Activated CD8-positive, alpha-beta memory T cell treated with anti-CD3 and anti-CD28 coated beads, Interleukin-2, amount 50 U/mL, for 4 hours (primary cell): Measurements from ENCODE around the gene CELF2.
"Not testable (repeated sequence)": the region's sequence is repeated elsewhere in the genome, so short reads cannot be mapped to it uniquely, and the experiment has no call there.

ENCODE experiments used
- DNase-seq: peaks from one replicate; pipeline ENCODE4 v3.0.0-alpha.2; 2020

The CELF2 gene

DNA sequence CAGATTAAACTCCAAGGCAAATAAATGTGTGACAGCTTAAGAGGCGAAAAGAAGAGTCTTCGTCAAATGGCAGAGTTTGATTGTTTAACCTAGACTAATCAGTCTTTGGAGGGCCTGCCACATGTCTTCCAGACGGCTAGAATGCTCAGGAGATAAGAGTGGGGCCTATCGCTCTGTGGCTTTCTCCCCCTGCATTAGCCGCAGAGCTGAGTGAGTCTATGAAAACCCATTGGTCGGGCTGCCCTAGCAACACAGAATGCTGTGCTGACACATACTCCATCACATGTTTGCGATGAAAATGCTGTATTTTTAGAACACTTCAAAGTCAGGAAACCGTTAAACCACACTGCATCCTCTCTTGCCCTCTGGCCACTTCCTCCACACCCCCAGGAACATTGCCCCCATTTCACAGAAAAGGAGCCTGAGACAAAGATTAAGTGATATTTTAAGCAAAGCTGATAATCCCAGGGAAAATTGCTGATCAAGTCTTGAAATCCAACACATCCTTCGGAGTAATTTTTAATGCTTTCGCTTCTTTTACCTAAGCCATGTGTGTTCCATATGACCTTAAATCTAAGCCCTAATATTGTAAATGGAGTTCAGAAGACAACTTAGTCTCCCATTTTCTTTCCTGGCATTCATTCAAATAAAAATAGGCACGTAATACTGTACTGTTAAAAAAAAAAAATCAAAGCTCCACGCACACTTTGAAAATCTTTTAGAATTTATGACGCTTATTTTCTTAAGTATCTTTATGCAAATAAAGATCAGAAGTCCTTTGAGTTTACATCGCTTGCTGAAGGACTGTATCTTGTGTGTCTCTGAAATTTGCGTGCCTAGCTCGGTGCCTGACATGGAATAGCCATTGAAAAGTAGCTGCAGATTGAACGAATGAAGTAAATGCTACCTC, 161.2 kb downstream of the CELF2 start:
- peak; percentile 80 for DNase-seq

DNA sequence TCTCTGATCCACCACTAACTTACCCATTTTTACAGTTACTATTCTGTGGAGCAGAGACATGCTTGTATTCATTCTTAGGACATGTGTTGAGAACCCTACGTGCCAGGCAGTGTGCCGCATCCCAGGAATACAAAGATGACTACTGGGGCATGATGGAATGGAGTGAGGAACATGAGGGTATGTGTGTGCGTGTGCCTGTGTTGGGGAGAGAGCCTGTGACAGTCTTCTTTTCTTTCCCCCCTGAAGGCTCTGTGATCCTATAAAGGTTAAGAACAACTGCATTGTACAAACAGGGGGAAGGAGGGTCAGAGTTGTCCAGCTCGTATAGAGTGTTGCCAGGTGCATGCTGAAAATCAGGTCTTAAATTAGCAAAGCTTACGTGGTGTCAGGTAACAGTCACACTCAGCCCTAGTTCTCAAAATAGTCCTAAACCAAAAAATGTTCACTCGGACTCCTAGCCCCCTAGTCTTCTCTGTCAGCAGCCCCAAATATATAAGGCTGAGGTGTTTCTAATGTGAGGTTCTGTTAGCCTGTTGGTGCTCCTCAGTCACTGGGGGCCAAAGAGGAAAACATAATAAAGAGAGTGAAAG, 161.9 kb downstream of the CELF2 start:
- no peak for DNase-seq

DNA sequence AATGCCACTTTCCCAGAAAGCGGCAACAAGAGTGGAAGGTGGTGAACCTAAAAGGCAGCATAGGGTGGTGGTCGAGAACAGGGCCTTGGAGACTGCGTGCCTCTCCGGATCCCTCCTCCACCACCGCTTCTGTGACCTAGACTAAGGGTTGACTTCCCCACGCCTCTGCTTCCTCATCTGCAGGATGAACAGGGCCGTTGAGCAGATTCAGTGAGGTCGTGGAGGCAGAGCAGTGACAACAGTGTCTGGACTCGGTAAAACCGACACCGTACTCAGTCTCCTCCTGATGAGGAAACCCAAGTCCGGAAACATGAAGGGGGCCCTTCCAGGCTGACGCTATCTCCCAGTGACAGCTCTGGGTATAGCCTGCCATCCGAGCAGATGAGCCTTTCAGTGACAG, 162.6 kb downstream of the CELF2 start:
- DNase-seq: peak; percentile 60

DNA sequence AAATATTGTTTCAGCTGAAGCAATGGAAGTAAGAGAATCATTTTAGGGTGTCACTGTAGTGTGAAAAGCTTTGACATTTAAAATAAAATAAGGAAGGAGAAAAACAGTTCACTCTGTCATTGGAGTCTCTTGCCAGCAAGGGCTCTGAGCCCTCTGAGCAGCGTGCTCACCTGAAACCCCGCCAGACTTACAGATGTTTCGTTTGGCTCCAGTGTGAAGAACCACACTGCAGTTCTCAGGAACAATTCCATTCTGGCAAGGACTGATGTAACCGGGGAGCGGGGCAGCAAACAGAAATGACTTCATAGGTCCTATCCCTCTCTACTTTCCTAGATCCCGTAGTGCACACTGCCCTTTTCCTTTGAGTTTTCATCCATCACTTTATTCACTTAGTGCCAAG, 164.3 kb downstream of the CELF2 start:
- no peak for DNase-seq

DNA sequence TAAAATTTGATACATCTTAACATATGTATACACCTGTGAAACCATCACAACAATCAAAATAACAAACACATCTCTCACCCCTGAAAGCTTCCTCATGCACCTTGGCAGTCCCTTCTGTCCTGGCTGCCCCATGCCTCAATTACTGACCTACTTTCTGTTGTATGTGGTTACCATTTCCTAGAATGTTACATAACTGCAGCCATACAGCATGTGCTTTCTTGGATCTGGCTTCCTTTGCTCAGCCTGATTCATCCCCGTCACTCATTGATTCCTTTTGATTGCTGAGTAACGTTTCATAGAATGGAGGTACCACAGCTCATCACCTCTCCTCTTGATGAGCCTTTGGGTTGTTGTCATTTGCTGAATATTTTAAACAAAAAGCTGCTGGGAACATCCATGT, 165.3 kb downstream of the CELF2 start:
- DNase-seq: no peak

DNA sequence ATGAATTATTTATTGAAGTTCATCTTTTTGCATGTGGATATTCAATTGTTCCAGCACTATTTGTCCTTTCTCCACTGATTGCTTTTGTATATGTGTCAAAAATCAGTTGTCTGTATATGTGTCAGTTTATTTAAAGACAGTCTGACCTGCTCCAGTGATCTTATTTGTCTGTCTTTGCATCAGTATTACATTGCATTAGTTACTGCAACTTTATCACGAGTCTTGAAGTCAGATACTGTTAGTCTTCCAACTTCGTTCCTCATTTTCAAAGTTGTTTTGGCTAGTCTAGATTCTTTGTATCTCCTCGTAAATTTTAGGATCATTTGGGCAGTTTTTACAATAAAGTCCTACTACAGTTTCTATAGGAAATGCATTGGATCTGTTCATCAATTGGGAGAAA, 166.4 kb downstream of the CELF2 start:
- DNase-seq: no peak

DNA sequence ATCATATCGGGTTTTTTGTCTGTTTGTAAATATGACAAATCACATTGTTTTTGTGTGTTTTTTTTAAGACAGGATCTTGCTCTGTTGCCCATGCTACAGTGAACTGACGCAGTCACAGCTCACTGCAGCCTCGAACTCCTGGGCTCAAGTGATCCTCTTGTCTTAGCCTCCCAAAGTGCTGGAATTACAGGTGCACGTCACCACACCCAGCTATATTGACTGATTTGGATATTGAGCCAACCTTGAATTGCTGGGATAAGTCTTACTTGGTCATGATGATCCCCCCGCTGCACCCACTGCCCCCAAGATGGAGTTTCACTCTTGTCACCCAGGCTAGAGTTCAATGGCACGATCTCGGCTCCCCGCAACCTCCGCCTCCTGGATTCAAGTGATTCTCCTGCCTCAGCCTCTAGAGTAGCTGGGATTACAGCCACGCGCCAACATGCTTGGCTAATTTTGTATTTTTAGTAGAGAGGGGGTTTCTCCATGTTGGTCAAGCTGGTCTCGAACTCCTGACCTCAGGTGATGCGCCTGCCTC, 167.5 kb downstream of the CELF2 start:
- not testable (repeated sequence) for DNase-seq

DNA sequence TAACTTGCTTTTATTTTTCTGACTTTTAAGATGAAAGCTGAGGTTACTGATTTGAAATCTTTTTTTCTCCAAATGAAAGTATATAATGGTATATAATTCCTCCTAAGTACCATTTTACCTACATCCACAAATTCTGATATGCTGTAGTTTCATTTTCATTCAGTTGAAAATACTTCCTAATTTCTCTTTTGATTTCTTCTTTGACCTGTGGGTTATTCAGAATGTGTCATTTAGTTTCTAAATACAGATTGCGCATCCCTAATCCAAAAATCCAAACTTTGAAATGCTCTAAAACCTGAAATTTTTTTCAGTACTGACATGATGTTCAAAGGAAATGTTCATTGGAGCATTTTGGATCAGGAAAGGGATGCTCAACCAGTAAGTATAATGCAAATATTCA, 168.7 kb downstream of the CELF2 start:
- DNase-seq: no peak

DNA sequence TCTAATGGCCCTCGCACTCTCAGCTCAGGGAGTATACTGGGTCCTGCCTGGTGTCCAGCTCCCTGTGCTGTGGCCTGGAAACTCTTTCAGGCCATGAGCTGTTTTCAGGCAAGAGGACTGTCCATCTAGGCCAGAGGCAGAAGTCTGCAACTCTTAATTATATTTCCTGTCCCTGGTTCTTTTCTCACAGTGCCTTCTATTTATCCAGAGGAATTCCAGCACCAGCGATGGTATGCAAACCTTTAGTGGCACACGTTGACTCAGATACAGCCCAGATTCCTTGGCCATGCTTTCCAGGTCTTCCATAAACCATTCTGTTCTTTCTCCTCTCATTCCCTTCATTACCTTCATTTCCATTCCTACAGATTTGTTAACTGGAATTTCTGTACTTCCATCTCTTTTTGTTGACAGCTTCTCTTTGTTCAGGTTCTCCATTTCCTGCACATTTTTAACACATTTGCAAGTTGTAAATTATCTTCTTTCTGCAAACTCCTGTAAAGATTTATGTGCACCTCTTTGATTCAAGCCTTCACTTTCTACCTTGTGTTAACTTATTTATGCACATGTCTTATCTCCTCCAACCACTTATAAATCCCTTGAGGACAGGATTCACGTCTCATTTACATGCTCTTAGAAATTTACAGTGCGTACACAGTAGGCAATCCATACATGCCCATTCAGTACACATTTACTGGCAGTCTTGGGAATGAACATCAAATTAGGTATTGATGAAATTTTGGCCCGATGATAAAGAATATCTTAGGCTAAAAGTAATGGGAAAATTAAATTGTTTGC, 172.1 kb downstream of the CELF2 start:
- DNase-seq: no peak

DNA sequence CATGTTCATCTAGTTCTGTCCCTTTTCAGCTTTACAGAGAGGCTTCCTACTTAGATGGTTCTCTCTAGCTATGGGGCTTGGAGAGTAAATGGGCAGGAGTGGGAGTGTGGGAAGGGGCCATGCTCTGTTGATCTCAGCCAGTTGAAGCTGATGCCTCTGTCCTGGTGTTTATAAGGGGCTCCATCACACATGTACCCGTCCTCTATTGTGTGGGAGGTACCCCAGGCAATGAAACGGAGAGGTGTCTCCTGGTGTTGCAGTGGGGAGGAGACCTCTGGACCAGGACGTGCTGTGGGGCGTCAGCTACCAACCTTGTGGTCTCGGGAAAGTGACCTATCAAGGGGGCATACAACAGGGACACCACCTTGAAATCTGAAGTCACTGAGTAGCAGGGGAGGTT, 173.5 kb downstream of the CELF2 start:
- no peak for DNase-seq

DNA sequence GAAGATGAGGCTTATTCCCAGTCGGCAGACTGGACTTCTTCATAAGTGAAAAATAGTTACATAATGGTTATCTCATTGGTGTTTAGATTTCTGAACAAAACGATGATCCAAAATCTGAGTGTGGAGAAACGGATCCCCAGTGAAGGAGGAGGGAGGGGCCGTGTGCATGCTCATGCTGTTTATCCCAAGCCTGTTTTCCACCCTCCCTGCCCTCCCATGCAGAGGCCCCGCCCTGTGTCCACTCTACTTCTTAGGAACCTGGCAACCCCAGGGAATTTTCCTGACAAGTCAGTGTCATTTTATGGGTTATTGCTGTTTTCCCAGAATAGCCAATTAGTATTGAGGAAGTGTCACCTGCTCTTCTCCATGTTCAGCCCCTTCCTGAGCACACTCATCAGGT, 174.0 kb downstream of the CELF2 start:
- DNase-seq: no peak

DNA sequence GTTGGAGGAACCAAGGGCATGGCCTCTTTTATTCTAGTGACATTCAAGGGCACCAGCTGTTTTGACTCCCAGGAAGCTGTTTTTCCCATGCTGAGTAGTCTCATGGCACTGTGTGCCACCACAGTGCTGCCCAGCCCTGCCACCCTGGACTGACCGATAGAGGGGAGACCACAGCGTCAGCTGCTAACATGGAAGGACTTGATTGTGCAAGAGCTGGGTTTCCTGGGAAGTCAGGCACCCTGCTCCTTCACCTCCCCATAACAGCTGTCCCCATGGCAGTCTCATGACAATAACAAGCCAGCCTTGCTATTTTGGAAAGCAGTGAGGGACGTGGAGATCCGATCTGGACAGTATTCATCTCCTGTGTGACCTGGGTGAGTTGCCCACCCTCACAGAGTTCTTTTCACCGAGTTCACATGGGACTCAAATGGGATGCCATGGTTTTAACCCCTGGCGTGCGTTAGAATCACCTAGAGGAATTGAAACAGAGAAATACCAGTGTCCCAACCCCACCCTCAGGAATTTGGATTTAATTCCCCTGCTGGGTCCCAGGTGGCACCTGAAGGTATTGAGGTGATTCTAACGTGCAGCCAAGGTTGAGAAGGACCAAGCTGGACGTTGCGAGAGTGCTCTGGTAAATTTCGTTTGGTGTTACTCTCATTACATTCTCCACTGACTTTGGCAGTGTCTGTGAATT, 174.8 kb downstream of the CELF2 start:
- no peak for DNase-seq

DNA sequence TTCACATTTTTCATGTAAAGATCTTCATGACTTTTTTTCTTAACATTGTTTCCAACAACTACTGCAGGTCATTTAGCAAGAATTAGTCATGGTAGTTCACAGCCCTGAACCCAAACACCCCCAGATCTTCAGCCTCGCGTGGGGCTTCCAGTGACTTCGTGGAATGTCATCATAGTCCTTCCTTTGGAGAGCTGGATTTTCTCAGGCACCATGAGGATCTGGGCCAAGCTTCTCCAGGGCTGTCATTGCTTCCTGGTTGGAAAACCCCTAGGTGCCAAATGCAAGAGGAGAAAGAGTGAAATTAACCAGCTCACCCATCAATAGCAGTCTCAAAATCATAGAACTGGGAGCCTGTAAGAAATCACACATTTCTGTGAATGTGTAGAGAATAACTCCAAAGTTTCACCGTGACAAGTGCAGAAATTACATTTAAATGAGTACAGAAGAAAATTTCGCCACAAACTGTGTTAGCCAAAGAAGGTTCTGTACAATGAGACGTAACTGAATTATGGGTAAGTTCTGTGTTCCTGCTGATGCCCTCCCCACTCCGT, 175.4 kb downstream of the CELF2 start:
- DNase-seq: no peak

DNA sequence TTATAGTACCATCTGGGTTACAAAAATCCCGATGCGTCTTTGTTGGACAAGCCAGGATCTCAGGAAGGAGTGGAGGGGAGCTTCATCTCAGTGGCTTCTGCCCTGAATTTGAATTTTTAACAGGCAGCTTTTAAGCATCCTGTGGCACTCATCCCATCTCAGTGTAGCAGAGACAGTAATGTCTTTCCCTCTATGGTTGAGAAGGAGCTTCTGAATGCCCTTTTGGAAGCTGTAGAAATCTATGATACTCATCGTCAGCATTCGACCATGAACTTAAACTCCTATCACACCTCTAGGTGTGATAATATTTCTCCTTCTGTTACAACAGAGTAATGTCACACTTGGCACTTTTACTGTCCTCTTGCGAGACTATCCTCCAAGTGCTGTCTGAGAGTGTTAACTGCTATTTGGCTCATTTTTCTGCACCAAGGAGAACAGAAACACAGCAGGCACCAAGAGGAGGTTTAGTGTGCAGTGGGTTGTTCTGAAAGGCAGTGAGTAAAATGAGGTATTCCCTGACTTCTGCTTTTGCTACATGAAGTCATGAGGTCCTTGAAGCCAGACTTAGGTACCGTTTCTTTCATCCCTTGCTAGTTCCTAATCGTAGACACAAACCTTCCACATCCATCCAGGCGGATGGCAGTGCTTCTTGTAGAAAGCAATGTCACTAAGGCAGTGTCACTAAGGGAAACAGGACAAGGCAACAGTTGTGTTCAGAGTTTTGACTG, 177.4 kb downstream of the CELF2 start:
- DNase-seq: no peak

DNA sequence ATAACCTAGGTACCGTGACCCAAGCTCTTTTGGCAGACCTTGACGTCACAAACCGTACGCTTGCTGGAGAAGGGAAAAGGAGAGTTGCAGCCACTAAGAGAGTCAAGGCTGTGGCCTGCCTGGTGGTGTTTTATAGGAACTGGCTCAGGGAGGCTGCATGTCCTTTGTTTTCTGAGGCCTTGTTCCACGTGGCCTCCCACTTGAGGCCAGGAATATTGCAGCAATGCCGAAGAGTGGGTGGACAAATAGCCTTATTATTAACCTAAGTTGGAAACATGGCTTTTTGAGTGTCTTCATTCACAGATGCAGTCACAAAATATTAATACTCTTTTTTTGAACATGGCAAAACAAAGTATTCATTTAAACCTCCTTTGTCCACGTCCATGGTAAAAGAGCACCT, 178.0 kb downstream of the CELF2 start:
- DNase-seq: no peak

DNA sequence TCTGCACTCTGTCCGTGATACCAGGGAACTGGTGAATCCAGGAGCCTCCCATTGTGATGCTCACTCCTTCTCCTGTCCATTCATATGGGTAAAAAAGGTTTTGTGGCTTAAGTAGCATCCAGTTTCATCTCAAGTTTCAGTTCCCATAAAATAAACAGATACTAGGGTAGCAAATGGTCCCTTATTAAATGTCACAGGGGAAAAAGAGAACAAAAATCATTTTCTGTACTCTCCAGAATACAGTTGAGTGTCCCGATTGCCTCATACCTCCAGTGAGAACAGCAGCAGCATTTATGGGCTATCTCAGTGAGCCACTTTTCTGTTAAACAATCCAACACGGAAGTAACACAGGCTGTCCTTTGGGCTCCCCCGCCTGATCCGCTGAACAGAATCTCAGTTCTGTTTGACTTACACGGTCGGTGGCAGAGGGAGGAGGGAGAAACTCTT, 179.6 kb downstream of the CELF2 start:
- no peak for DNase-seq

DNA sequence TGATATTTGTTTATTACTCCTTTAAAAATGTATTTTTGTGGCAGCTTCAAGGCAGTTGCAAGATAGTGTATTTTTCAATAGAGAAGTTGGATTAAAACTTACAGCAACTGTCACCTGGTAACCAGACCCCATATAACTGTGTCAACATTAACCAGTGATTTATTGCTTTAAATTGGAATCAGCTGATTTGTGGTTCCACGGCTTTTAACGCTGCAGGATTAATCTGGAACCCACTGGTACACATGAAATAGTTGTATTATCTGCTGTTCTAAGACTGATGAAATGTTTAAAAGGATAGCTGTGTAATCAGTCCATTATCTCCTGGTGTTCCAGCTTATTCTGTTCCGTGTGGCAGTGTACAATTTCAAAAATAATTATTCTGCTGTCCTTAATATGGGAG, 180.2 kb downstream of the CELF2 start:
- no peak for DNase-seq

DNA sequence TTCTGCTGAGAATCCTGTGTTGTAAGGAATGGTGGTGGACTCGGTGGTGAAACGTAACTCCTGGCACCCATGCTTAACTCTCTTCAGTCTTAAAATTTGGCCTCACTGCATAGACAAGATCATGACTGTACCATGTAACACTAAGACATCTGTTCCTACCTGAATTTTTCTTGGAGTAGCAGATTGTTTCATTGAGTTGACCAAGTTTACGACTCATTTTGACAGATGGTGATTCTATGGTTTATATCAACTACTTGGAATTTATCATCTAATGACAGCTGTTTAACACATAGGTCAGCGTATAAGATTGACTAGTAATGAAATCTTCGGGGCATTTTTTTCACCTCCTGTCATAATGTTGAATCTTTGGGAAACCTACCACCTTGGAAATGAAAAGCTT, 184.2 kb downstream of the CELF2 start:
- DNase-seq: no peak

DNA sequence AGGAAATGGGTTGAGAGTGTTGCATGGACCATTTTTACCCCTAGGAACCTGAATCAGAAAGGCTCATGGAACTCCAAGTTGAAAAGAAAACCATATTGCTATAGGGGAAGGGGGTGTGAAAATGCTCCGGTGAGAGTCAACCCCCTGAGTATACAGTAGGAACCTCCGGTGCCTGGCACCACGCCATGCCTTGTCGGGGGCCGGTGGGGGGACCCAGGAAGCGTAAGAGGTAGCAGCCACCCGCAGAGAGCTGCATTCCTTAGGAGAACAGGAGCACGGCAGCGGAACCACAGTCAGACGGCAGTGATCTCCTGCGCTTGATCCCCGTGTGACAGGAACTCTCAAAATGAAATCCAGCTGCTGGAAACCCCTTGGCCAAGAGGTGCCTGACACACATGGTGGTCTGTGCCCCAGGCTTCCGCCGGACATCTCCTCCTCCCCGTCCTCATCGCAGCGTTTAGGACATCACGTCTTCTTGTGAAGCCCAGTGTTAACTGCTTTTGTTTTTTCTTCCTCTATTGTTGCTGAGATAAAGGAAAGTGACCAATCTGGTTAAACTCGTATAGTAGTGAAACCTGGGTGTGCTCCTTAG, 186.8 kb downstream of the CELF2 start:
- no peak for DNase-seq

DNA sequence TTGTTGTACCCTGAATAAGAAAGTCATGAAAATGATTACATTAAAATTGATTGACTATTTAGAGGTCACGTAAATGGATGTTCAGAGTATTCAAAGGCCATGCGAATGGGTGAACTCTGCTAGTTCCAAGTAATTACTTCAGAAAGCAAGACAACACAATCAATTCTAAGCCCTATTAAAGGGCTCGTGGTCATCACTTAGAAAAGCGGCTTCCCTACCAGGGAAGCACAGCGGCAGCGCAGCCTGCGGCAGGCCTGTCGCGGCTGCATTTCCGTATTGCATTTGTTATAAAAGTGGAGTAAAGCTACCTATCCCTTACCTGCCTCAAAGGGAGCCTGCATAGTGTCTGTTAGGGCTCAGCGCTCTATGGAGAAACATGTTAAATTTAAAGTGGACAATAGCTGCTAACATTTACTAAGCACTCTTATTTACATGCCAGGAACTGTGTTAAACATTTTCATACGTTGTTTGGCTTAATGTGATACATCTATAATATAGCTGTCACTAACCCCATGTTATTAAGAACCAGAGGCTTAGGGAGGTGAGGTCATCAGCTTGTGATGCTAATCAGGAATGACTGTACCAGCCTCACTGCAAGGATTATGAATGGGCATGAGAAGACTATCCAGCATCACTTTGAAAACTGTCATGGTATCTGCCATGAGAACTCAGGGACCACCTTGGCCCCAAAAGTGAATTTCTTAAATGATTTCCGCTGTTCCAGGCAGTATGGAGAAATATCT, 187.5 kb downstream of the CELF2 start:
- DNase-seq: no peak
